AG20443 (cell line): ENCODE results near the gene MAGEA1.
"Not testable (repeated sequence)": the region's sequence is repeated elsewhere in the genome, so short reads cannot be mapped to it uniquely, and the experiment has no call there.

Experiments
- DNase-seq: peaks from one replicate; pipeline ENCODE4 v3.0.0; 2012; ENCODE audit warnings: low spot score, mixed read lengths

The MAGEA1 gene

DNA sequence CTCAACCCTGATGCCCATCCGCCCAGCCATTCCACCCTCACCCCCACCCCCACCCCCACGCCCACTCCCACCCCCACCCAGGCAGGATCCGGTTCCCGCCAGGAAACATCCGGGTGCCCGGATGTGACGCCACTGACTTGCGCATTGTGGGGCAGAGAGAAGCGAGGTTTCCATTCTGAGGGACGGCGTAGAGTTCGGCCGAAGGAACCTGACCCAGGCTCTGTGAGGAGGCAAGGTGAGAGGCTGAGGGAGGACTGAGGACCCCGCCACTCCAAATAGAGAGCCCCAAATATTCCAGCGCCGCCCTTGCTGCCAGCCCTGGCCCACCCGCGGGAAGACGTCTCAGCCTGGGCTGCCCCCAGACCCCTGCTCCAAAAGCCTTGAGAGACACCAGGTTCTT lies at the start of gene MAGEA1:
TSS of gene MAGEA1 (plus strand) at position 154 of the 400 bp plus-strand sequence. CDS start 3,106 bp downstream, outside the sequence.
- no peak for DNase-seq

- DNase-seq, result not testable (repeated sequence)
Observed at GRCh38 chrX:153132924-153133323, 46.2 kb upstream of the MAGEA1 start.

DNA sequence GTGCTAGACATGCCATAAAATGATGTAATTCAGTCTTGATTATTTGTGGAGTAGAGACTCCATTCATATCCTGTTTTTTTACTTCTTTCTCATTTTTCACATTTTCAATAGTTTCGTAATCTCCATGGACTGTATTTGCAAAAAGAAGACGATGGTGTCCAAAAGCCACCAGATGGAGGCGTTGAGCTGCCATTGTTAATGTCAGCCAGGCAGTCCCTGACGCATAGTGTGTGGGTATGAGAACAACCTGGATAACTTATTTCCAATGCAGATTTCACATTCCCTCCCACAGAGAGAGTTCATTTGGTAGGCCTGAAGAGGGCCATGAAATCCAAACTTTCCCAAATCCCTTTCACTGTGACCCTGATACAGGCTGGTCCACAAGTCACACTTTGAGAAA lies 40.0 kb upstream of the MAGEA1 start:
- DNase-seq, result not testable (repeated sequence)

- DNase-seq, result not testable (repeated sequence)
Observed at GRCh38 chrX:153146288-153146687, 32.8 kb upstream of the MAGEA1 start.

- DNase-seq, result no peak
Observed at GRCh38 chrX:153153516-153153915, 25.6 kb upstream of the MAGEA1 start.

DNA sequence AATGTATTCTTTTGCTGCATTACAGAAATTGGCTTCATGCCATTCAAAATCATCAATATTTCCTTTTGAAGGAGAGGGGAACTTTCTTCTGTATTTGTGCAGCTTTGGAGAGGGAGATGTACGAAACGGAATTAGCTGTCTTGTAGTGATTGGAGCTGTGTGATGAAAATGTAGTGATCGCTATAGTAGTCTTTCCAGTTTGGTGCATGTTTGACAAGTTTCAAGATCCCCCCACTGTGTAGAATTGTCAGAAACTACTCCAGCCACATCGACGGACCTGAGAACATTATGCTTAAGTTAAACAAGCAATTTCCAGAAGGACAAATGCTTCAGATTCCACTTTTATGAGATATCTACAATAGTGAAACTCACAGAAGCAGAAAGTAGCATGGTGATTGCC lies 21.6 kb upstream of the MAGEA1 start:
- DNase-seq, result no peak

GRCh38 chrX:153158319-153158718 lies 20.8 kb upstream of the MAGEA1 start:
- DNase-seq, result no peak

GRCh38 chrX:153161952-153162351 lies 17.1 kb upstream of the MAGEA1 start:
- DNase-seq, result no peak

DNA sequence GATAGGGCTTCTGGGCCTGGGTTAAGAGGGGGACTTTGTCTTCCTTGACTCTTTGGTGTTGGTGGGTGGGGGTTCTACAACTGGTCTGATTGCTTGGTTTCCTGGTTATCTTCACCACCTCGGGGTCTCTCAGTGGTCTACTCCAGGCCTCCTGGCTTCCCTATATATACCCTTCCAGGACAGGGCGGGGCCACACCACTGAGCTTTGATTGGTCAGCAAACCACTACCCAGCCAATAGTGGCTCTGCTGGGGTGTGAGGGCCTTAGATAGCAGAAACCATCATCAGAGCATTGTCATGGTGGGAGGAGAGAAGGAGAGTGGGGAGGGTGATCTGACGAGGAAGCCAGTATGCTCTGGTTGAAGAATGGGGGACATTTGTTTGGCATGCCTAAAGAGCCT lies 14.4 kb upstream of the MAGEA1 start:
- DNase-seq, result no peak

GRCh38 chrX:153168423-153168822 lies 10.7 kb upstream of the MAGEA1 start:
- DNase-seq, result not testable (repeated sequence)

DNA sequence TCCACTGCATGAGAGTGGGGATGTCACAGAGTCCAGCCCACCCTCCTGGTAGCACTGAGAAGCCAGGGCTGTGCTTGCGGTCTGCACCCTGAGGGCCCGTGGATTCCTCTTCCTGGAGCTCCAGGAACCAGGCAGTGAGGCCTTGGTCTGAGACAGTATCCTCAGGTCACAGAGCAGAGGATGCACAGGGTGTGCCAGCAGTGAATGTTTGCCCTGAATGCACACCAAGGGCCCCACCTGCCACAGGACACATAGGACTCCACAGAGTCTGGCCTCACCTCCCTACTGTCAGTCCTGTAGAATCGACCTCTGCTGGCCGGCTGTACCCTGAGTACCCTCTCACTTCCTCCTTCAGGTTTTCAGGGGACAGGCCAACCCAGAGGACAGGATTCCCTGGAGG lies 2.7 kb downstream of the MAGEA1 start:
- DNase-seq, result no peak

- DNase-seq, result no peak
Observed at GRCh38 chrX:153184787-153185186, 5.7 kb downstream of the MAGEA1 start.

DNA sequence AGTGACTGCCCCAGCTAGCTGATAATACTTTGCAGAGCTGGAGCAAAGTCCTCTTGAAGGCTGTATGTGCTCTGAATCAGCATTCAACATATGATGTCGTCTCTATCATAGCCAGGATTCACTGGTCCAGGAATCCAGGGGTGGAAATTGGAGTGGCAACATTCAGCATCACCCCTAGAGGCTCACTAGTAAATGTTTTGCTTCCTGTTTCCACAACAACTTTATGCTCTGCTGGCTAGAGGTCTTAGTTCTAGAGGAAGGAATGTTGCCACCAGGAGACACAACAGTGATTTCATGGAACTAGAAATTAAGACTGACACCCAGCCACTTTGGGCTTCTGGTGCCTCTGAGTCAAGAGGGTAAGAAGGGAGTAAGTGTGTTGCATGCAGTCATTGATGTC lies 11.3 kb downstream of the MAGEA1 start:
- DNase-seq, result no peak

- DNase-seq, result no peak
Observed at GRCh38 chrX:153200462-153200861, 21.4 kb downstream of the MAGEA1 start.

DNA sequence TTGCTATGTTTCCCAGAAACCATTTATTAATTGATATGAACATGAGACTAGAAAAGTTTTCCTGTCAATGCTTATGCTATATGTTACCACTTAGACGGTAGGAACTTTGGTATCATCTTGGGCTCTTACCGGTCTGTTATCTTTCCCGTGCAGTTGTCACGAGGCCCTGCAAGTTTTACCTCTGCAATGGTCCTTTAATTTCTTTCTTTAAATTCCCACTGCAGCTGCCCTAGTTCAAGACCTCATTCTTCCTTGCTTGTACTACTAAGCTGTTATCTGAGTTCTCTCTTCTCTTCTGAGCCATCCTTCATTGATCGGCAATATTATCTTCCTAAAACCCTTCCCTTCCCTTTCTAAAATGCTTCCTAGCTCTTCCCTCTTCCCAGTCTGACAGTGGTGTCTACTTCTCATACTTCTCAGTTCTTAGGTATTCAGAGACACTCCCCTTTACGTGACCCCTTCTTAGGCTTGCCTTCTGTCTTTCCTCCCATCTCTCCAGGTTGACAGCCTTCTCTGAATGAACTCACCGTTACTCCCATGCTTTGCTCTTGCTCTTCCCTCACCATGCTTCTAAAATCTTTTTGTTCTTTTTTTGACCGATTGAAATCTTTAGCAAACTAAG lies 27.5 kb downstream of the MAGEA1 start:
- no peak for DNase-seq

DNA sequence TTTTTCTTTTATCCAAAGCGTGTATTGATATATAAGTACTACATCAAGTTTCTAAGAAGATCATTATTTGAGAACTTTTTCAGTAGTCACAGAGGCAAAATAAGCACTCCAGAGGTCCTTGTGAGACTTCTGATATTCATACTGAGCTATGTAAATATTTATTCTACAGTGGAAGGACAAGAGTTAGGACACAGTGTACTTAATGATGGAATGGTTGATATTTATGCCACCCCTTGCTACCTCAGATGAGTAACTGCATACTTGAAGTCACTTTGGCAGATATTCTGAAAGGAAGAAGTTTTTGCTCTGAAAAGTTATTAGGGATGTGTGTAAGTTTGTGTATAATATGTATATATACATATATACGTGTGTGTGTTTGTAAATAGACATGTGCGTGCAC lies 30.3 kb downstream of the MAGEA1 start:
- DNase-seq, result no peak

- DNase-seq, result no peak
Observed at GRCh38 chrX:153214934-153215333, 35.9 kb downstream of the MAGEA1 start.

DNA sequence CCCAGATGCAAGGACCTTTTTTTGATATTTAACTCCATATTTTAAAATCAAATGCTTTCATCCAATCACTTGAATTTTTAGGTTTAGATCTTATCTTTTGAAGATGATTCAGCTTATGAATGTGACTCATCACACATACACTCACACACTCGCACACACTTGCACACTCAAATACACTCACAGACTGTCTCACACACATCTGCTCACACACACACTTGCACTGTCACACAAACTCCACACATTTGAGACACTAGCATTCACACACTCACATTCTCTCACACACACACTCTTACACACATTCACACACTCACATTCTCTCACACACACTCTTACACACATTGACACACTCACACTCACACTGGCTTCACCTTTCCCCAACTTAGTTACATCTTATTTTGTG lies 37.8 kb downstream of the MAGEA1 start:
- no peak for DNase-seq

DNA sequence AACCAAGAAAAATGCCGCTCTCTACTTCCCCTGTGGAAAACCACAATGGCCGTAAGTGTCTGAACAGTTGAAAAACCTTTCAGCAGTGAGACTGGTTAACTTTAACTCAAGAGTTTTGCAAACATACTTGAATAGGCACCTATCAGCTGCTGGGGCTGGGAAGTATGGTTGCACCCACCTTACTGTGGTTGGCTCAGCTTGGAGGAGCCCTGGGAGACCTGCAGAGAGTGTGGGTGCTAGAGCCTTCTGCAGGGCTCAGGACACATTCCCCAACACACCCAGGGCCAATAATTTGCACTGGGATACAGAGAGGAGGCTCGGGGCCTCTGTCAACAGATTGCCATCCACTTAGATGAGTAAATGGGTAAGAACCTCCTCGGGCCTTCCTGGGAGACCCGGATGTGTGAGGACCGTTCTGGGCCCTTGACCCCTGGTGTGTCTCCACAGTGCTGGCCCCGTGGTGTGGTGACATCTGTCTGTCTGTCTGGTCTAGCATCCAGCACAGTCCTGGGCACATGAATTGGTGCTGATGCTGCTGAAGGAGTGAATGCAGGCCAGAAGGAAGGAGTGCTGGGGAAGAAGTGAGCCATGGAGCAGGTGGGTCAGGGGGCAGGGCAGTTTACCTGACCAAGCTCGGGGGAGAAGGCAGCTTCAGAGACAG lies 46.5 kb downstream of the MAGEA1 start:
- DNase-seq, result no peak

DNA sequence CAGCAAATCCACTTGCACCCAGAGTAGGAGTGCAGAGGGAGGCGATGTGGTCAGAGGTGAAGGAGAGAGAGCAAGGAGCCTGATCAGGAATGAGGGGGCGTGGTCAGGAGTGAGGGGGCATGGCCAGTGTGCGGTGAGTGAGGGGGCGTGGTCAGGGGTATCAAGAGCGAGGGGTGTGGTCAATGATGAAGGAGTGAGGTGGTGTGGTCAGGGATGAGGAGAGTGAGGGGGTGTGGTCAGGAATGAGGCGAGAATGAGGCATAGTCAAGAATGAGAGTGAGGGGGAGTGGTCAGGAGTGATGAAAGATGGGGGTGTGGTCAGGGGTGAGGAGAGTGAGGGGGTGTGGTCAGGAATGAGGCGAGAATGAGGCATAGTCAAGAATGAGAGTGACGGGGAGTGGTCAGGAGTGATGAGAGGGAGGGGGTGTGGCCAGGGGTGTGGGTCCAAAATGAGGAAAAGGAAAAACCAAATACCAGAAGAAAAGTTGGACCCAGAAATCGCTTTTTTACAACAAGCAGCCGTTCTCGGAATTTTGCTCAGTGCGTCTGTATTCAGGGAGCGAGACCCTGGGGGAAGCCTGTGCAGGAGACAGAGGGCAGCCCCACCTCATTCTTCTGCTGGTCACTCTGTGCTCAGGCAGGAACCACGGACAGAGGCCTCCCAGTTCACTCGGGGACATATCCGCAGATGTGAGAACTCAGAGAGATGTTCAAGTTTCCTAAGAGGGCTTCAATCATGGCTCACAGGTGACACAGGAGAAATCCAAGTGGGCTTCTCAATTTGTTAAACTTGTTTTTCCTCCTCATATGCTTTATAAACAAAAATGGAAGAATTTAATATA lies 47.5 kb downstream of the MAGEA1 start:
- peak; percentile 52 for DNase-seq
